Thoracic aorta (tissue), 2 donors: ENCODE data around the gene NNT. TPM values are rescaled to one million over a fixed set of nuclear protein-coding genes. Genes with fewer than 3 reads are reported as not detected.

Experiments
- ATAC-seq: fragments of 150-250 bp; one replicate; pipeline ENCODE4 v1.8.0; 2017; ENCODE audit warnings: low read depth; ENCODE audit not compliant: insufficient number of reproducible peaks, low FRiP score
- DNase-seq: peaks from one replicate; pipeline ENCODE4 v3.0.0-alpha.2; 2020; ENCODE audit warnings: low spot score
- H3K27ac ChIP-seq, 2 donors: fragments of 200-600 bp; sonication (generic); 1 replicate in 1 of 2; 2 replicates in 1 of 2; pipeline ENCODE4 v1.5.1; 2016; ENCODE audit warnings: mild to moderate bottlenecking in 2 of 2, moderate library complexity in 2 of 2
- H3K27me3 ChIP-seq: fragments of 200-600 bp; sonication (generic); replicated peaks from 2 replicates; pipeline ENCODE4 v1.6.0; 2016; ENCODE audit warnings: mild to moderate bottlenecking; ENCODE audit not compliant: insufficient read depth
- H3K36me3 ChIP-seq: fragments of 200-600 bp; sonication (generic); one replicate; pipeline ENCODE4 v1.5.1; 2016
- H3K4me1 ChIP-seq, 2 donors: fragments of 200-600 bp; sonication (generic); 1 replicate in 1 of 2; 2 replicates in 1 of 2; pipeline versions ENCODE4 v1.5.1 to v1.6.0; 2016; ENCODE audit warnings: low read depth in 2 of 2, mild to moderate bottlenecking in 1 of 2; ENCODE audit not compliant: control insufficient read depth in 1 of 2
- H3K4me3 ChIP-seq: fragments of 200-600 bp; sonication (generic); 2 replicates; pipeline ENCODE4 v1.5.1; 2016; ENCODE audit warnings: mild to moderate bottlenecking
- H3K9me3 ChIP-seq: fragments of 200-600 bp; sonication (generic); 2 replicates; pipeline ENCODE4 v1.5.1; 2016
- CTCF ChIP-seq: fragments of 200-600 bp; sonication (generic); IDR thresholded peaks from one replicate; pipeline ENCODE4 v1.5.1; 2019; ENCODE audit warnings: antibody characterized with exemption
- total RNA-seq, 2 donors: library from RNA; depleted of rRNA; stranded (reverse); fragments of >200 nt; gene quantifications; one replicate each; pipeline versions ENCODE4 v1.1.0 to v1.2.3, GENCODE V29; 2016

Gene NNT
- total RNA-seq, 2 donors from 2014 or later, result 27.9 to 28.9 TPM

GRCh38 chr5:43565043-43565442 is 37.9 kb upstream of the NNT start:
- TF ChIP-seq CTCF, result no peak
- Histone ChIP-seq H3K9me3 (no peaks in the 10 kb centered on the region), H3K4me3 (no peak overlapping the region), H3K4me1 (peaks cover 3 to 13% of the 10 kb centered on the region in 2 donors), H3K27ac (no peak overlapping the region), H3K36me3 (no peaks in the 10 kb centered on the region), H3K27me3 (no peaks in the 10 kb centered on the region)
- ATAC-seq (no peak), DNase-seq (no peak)

- no peak overlapping the region for H3K27ac ChIP-seq
- no peak for TF ChIP-seq CTCF
- no peaks in the 10 kb centered on the region for H3K36me3 ChIP-seq
- H3K27me3 ChIP-seq, result no peaks in the 10 kb centered on the region
- no peak for DNase-seq
- no peak overlapping the region for H3K4me3 ChIP-seq
- peaks cover 11 to 31% of the 10 kb centered on the region in 2 donors for H3K4me1 ChIP-seq
- ATAC-seq, result no peak
- no peaks in the 10 kb centered on the region for H3K9me3 ChIP-seq
These were observed 35.0 kb upstream of the NNT start for GRCh38 chr5:43567967-43568366.

- no peaks in the 10 kb centered on the region for H3K36me3 ChIP-seq
- ATAC-seq (no peak), DNase-seq (no peak)
- TF ChIP-seq CTCF, result no peak
- H3K27me3 ChIP-seq, result no peaks in the 10 kb centered on the region
- H3K27ac ChIP-seq, result no peak overlapping the region
- no peak overlapping the region for H3K4me3 ChIP-seq
- H3K9me3 ChIP-seq, result no peaks in the 10 kb centered on the region
- H3K4me1 ChIP-seq, result peaks cover 14 to 24% of the 10 kb centered on the region in 2 donors
These were observed 33.7 kb upstream of the NNT start for GRCh38 chr5:43569236-43569746.

GRCh38 chr5:43570450-43571158 is 32.4 kb upstream of the NNT start:
- Histone ChIP-seq H3K36me3 (no peaks in the 10 kb centered on the region), H3K4me3 (peak overlapping the region; percentile 64), H3K27ac (peak overlapping the region; percentile 47 to 67), H3K4me1 (peaks cover 14 to 24% of the 10 kb centered on the region in 2 donors), H3K9me3 (no peaks in the 10 kb centered on the region), H3K27me3 (no peaks in the 10 kb centered on the region)
- ATAC-seq (no peak), DNase-seq (no peak)
- TF ChIP-seq CTCF, result no peak

- Histone ChIP-seq H3K27me3 (no peaks in the 10 kb centered on the region), H3K9me3 (no peaks in the 10 kb centered on the region), H3K36me3 (no peaks in the 10 kb centered on the region), H3K4me1 (peaks cover 14 to 24% of the 10 kb centered on the region in 2 donors), H3K4me3 (peak overlapping the region; percentile 64), H3K27ac (peak overlapping the region; percentile 47 to 67)
- no peak for DNase-seq
- no peak for ATAC-seq
- no peak for TF ChIP-seq CTCF
These were observed 31.7 kb upstream of the NNT start for GRCh38 chr5:43571237-43571636.
